HUES6 (cell line): ENCODE measurements around the gene RFX2.
"Not testable (repeated sequence)": the region's sequence is repeated elsewhere in the genome, so short reads cannot be mapped to it uniquely, and the experiment has no call there.

ENCODE experiments used
- H3K27ac ChIP-seq: 2 replicates; pipeline ENCODE4 v1.7.0; 2013; ENCODE audit warnings: low read depth, mild to moderate bottlenecking, low read length, inconsistent platforms
- H3K27me3 ChIP-seq: 2 replicates; pipeline ENCODE4 v1.6.1; 2013; ENCODE audit warnings: low read length; ENCODE audit not compliant: control insufficient read depth, insufficient read depth
- H3K36me3 ChIP-seq: 2 replicates; pipeline ENCODE4 v1.6.1; 2013; ENCODE audit warnings: low read length; ENCODE audit not compliant: control insufficient read depth, insufficient read depth
- H3K4me1 ChIP-seq: 2 replicates; pipeline ENCODE4 v1.6.1; 2013; ENCODE audit warnings: low read length; ENCODE audit not compliant: control insufficient read depth, insufficient read depth
- H3K4me3 ChIP-seq: 2 replicates; pipeline ENCODE4 v1.5.1; 2013; ENCODE audit warnings: low read depth, low read length
- H3K9ac ChIP-seq: one replicate; pipeline ENCODE4 v1.6.1; 2013; ENCODE audit warnings: mild to moderate bottlenecking, low read length
- H3K9me3 ChIP-seq: 2 replicates; pipeline ENCODE4 v1.6.1; 2013; ENCODE audit warnings: low read depth, low read length; ENCODE audit not compliant: control insufficient read depth, insufficient read depth

RFX2 gene

GRCh38 chr19:6076291-6076665 lies 34.0 kb downstream of the RFX2 start:
- no peaks in the 10 kb centered on the region for H3K36me3 ChIP-seq
- 0 out of 2 replicates have a peak, but pooled peaks cover 5% of the 10 kb centered on the region for H3K4me1 ChIP-seq
- no peaks in the 10 kb centered on the region for H3K9me3 ChIP-seq
- no peak overlapping the region for H3K4me3 ChIP-seq
- no peak overlapping the region for H3K27ac ChIP-seq
- H3K27me3 ChIP-seq, result no peaks in the 10 kb centered on the region; the same call in 1 of the 2 replicates
- no peak overlapping the region for H3K9ac ChIP-seq

DNA sequence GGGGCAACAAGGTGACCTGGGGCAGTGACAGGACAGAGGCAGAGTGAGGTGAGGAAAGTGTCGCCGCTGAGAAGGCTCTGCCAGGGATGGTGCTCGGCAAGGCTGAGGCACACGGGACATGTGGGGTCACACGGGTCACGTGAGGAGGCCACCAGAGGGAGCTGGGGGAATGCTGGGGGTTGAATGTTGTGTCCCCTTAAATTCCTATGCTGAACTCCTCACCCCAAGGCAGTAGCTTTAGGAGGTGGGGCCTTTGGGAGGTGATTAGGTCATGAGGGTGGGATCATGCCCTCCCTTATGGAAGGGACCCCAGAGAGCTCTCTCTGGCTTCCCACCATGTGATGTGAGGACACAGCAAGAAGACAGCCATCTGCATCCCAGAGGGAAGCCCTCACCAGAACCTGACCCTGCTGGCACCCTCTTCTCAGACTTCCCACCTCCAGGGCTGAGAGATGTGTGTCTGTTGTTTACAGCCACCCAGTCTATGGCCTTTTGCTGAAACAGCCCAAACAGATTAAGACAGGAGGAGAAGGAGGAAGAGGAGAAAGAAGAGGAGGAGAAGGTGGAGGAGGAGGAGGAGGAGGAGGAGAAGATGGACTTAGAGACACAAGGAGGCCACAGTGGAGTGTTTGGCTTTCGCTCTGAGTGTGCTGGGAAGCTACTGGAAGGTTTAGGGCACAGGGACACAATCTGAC lies 35.4 kb downstream of the RFX2 start:
- H3K9ac ChIP-seq, result no peak overlapping the region
- no peaks in the 10 kb centered on the region for H3K9me3 ChIP-seq
- H3K27ac ChIP-seq, result no peak overlapping the region
- H3K4me1 ChIP-seq, result 0 out of 2 replicates have a peak, but pooled peaks cover 5% of the 10 kb centered on the region
- no peak overlapping the region for H3K4me3 ChIP-seq
- no peaks in the 10 kb centered on the region for H3K27me3 ChIP-seq
- H3K36me3 ChIP-seq, result no peaks in the 10 kb centered on the region

DNA sequence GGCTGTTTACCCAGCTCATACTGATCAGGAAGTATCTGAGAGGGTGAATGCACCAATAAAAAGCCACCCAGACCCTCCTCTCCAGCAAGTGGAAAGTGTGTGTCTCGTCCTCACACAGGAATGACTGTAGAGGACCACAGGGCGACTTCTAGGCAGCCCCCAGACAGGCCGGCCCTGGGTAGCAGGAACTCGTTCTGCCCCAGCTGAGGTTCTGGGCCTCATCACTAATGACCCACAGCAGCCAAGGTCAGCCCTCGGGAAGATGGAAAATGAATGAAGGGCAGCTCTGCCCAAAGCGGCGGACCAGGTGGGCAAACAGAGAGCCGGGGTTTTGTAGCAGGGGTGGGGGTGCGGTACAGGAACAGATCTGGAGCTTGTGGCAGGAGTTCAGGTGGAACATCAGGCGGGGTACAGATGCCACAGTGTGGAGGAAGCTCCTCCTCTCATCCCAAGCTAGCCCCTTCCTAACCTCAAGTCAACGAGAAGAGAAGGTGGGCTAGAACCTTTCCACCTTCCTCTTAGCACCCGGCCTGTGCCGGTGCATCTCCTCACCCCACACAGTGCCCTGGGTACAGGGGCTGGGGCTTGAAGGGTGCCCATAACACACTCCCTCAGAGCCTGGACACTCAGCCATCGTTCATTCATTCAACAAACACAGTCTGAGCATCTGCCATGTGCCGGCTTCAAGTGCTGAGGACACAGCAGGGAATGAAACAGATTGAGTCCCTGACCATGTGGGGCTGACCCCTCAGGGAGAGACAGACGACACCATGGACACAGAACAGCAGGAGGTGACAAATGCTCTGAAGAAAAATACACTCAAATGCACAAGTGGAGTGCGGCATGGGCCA lies 36.2 kb downstream of the RFX2 start:
- Histone ChIP-seq H3K4me3 (no peak overlapping the region), H3K27me3 (no peaks in the 10 kb centered on the region; the same call in 1 of the 2 replicates), H3K9ac (no peak overlapping the region), H3K4me1 (0 out of 2 replicates have a peak, but pooled peaks cover 5% of the 10 kb centered on the region), H3K27ac (no peak overlapping the region), H3K36me3 (no peaks in the 10 kb centered on the region), H3K9me3 (no peaks in the 10 kb centered on the region)

GRCh38 chr19:6073233-6073632 lies 37.1 kb downstream of the RFX2 start:
- H3K9ac ChIP-seq, H3K4me3 ChIP-seq, H3K36me3 ChIP-seq, H3K27ac ChIP-seq, H3K4me1 ChIP-seq, H3K27me3 ChIP-seq, H3K9me3 ChIP-seq: not testable (repeated sequence)

GRCh38 chr19:6071875-6072274 lies 38.4 kb downstream of the RFX2 start:
- Histone ChIP-seq H3K27me3 (peaks cover 8% of the 10 kb centered on the region; the same call in 1 of the 2 replicates), H3K36me3 (no peaks in the 10 kb centered on the region), H3K4me3 (no peak overlapping the region), H3K9ac (no peak overlapping the region), H3K9me3 (no peaks in the 10 kb centered on the region), H3K4me1 (peaks cover 8% of the 10 kb centered on the region; the same call in 1 of the 2 replicates), H3K27ac (no peak overlapping the region)

GRCh38 chr19:6070720-6071485 lies 39.4 kb downstream of the RFX2 start:
- no peak overlapping the region for H3K27ac ChIP-seq
- H3K4me1 ChIP-seq, result peaks cover 14% of the 10 kb centered on the region; the same call in 1 of the 2 replicates
- H3K4me3 ChIP-seq, result no peak overlapping the region
- H3K9ac ChIP-seq, result no peak overlapping the region
- no peaks in the 10 kb centered on the region for H3K9me3 ChIP-seq
- H3K27me3 ChIP-seq, result peaks cover 9% of the 10 kb centered on the region; the same call in 1 of the 2 replicates
- H3K36me3 ChIP-seq, result no peaks in the 10 kb centered on the region

DNA sequence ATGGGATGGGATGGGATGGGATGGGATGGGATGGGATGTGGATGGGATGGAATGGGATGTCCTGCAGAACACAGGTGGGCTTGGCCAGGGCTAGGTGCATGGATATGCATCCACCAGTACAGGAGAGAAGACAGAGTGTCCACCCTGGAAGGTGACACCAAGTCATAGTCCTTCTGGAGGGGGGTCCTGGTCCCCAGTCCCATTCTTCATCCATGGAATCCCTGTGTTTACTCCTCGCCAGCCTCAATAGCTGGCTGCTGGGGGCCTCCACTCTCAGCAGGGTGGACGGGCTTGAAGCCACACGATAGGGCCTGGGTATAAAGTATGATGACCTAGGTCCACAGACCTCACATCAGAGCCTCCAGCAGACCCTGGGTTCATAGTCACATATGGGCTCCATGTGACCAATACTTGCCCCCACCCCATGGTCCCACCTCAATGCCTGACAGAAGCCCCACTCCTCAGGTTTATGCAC lies 40.1 kb downstream of the RFX2 start:
- no peak overlapping the region for H3K4me3 ChIP-seq
- H3K36me3 ChIP-seq, result no peaks in the 10 kb centered on the region
- H3K9me3 ChIP-seq, result no peaks in the 10 kb centered on the region
- no peak overlapping the region for H3K27ac ChIP-seq
- peaks cover 9% of the 10 kb centered on the region; the same call in 1 of the 2 replicates for H3K27me3 ChIP-seq
- H3K9ac ChIP-seq, result no peak overlapping the region
- peaks cover 16% of the 10 kb centered on the region; the same call in 1 of the 2 replicates for H3K4me1 ChIP-seq

- no peak overlapping the region for H3K9ac ChIP-seq
- no peak overlapping the region for H3K27ac ChIP-seq
- H3K36me3 ChIP-seq, result no peaks in the 10 kb centered on the region
- H3K4me3 ChIP-seq, result no peak overlapping the region
- peaks cover 16% of the 10 kb centered on the region; the same call in 1 of the 2 replicates for H3K4me1 ChIP-seq
- no peaks in the 10 kb centered on the region for H3K9me3 ChIP-seq
- H3K27me3 ChIP-seq, result peaks cover 9% of the 10 kb centered on the region; the same call in 1 of the 2 replicates
These were observed 41.0 kb downstream of the RFX2 start for GRCh38 chr19:6069268-6069791.

- no peak overlapping the region for H3K9ac ChIP-seq
- H3K9me3 ChIP-seq, result no peaks in the 10 kb centered on the region
- H3K27ac ChIP-seq, result no peak overlapping the region
- H3K4me3 ChIP-seq, result no peak overlapping the region
- H3K36me3 ChIP-seq, result no peaks in the 10 kb centered on the region
- peaks cover 9% of the 10 kb centered on the region; the same call in 1 of the 2 replicates for H3K27me3 ChIP-seq
- H3K4me1 ChIP-seq, result peaks cover 16% of the 10 kb centered on the region; the same call in 1 of the 2 replicates
These were observed 41.6 kb downstream of the RFX2 start for GRCh38 chr19:6068711-6069110.

DNA sequence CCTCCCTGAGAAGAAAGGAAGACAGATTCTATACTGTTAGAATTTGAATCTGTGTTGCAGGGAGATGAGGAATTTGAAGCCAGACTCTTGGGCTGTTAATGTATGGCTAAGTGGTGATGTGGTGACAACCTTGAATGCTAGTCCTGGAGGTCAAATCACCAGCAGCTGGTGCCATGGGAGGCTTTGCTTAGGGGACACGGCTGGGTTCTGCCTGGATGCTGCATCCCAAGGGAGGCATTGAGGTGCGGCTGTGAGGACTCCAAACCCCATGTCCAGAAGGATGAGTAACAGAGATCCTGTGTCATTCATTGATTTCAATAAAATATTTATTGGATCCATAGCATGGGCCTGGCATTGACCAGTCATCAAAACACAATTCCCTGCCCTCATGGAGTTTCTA lies 42.3 kb downstream of the RFX2 start:
- Histone ChIP-seq H3K9ac (no peak overlapping the region), H3K4me3 (no peak overlapping the region), H3K36me3 (no peaks in the 10 kb centered on the region), H3K27me3 (peaks cover 9% of the 10 kb centered on the region; the same call in 1 of the 2 replicates), H3K4me1 (peaks cover 16% of the 10 kb centered on the region; the same call in 1 of the 2 replicates), H3K27ac (no peak overlapping the region), H3K9me3 (no peaks in the 10 kb centered on the region)
